ENCODE data around the gene MEX3D.

- no peak for TF ChIP-seq CTCF (conservative IDR thresholded peaks at IDR 0.05)
- no peak for TF ChIP-seq EZH2 (IDR thresholded peaks at IDR 0.05; ENCODE audit: low read depth)
Measured at GRCh38 chr19:1561236-1561842, 6.8 kb downstream of the MEX3D start.

Data from PC-9 (cell line).